Right lung (tissue), 5 donors: ENCODE results near the gene ATP5F1E. TPM values are rescaled to one million over a fixed set of nuclear protein-coding genes. Genes with fewer than 3 reads are reported as not detected.
A peak's percentile ranks its signal among the peaks of the same experiment; 100 is the strongest.

Experiments used
- DNase-seq, 2 donors: peaks; one replicate each; pipeline ENCODE4 v3.0.0-alpha.2; 2013
- polyA plus RNA-seq, 5 donors: library from polyadenylated mRNA; unstranded; fragments of 120-200 nt; gene quantifications; one replicate each; pipeline versions ENCODE4 v1.2.1 to v1.2.3, GENCODE V29; 2013; ENCODE audit warnings: inconsistent platforms in 1 of 5, low replicate concordance in 1 of 5; ENCODE audit not compliant: insufficient read length in 5 of 5, insufficient read depth in 1 of 5

The ATP5F1E gene
- polyA plus RNA-seq, 5 donors: 156 to 213 (median 203) TPM

- DNase-seq: no peak
Observed at GRCh38 chr20:59007665-59008511, 24.2 kb downstream of the ATP5F1E start.

DNA sequence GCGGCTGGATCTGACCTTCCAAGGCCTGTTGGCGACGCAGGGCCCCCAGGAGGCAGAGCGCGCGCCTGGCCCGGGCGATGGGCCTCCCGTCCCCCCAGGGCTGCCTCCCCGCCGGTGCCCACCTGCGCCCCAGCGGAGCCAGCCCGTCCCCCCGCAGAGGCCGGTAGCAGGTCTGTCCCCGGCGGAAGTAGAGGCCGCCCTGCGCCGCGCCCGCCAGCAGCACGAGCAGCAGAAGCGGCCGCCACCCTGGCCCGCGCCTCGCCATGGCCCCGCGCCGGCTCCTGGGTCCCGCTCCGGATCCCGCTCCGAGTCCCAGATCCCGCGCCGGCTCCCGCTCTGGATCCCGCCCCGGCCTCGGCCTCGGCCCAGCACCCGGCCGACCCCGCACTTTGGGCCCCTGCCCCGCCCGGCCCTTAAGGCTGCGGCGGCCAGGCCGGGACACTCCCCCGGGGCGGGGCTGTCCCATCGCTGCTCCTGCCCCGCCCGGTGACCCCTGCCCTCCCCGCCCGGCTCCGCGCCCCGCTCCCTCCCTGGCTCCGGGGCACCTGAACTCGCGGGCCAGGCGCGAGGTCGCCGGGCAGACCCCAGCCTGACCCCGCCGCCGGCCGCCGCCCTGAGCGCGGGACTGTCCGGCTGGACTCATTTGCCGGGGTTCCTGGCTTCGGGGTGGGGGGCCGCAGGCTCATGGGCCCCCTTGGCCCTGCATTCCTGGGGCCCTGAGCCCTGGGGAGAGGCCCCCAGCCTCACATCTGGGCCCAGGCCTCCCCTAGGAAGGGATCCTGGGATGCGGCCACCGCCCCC lies 25.1 kb downstream of the ATP5F1E start, which contains the start of gene CTSZ:
TSS of gene CTSZ (minus strand) at position 391 of the 801 bp plus-strand sequence. CDS start at position 265, 126 bp downstream.
- DNase-seq: peak; percentile 47 to 49

DNA sequence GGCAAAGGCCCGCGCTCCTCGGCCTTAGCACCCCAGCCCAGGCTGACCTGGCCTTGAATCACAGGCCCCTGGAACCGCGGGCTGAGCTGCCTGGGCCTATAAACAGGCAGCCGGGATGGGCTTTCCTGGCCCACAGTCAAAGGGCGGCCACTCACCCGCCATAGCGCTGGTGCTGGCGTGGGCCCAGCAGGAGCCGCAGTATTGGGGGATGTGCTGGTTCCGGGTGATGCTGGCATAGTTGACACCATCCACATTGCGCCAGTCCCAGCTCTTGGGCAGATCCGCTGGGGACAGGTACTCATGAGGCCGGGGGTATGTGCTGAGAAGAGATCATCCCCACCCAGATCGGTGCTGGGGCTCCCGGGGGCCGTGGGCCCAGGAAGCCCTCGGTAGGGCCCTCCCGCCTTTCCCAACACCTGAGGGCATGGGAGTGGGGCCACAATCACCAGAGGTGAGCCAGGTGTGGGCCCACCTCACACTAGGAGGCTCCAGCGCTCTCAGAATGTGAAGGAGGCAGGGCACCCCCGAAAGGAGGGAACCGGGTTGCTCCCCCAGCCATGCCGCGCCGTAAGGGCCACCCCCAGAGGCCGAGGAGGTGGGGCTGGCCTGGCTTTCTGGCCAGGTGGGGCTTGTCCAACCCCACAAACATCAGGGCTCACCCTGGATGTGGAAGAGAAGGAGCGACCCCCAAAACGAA lies 25.8 kb downstream of the ATP5F1E start:
- no peak for DNase-seq

- no peak for DNase-seq
Observed at GRCh38 chr20:59005523-59006166, 26.5 kb downstream of the ATP5F1E start.

GRCh38 chr20:59004763-59005522 lies 27.2 kb downstream of the ATP5F1E start:
- peak in 1 of 2 donors; percentile 36 for DNase-seq

- DNase-seq: no peak
Observed at GRCh38 chr20:59004493-59004762, 27.7 kb downstream of the ATP5F1E start.

DNA sequence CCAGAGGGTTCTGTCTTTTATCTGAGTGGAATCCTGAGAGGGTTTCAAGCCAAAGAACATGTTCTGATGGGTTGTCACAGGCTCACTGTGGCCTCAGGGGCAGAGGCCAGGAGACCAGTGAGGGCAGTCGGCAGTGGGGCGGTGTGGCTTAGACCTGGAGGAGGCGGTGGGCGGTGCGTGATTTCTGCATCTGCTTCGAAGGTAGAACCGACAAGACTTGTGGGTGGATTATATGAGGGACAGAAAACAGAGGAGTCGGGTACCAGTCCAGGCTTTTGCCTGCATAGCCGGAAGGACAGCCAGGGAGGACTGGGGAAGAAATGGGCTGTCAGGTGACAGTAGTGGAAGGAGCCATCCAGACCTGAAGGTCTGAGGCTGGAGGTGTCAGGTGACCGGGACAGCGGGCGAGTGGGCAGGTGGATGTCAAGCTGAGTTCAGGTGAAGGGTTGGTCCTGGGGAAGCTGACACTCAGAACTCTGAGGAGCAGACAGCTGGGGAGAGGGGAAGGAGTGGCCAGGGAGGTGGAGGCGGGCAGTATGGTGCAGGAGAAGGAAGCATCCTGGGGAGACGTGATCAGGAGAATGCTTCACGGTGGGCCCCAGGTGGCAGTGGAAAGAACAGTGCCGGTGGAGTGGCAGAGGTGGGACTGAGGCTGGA lies 28.2 kb downstream of the ATP5F1E start:
- no peak for DNase-seq

DNA sequence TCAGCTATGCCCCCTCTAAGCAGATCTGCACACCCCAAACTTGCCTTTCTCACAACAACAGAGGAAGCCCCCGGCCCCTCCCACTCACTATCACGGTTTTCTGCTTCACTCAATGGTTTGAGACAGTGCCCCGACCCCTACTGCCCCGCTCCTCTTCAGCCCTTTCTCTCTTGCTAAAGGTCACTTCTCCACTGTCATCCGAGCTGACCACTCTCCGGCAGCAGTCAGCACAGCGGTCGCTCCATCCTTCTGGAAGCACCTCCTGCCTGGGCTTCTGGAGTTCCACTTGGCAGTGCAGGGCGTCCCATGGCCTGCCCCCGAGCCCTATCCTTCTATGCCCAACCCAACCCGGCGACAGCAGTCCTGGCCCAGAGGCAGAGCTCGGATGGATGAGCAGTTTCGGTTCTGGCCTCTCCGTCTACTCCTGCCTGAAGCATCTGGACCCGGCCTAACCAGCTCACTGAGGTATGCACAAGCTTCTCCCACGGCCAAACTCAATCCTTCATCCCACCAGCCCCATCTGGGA lies 29.2 kb downstream of the ATP5F1E start:
- DNase-seq: no peak

DNA sequence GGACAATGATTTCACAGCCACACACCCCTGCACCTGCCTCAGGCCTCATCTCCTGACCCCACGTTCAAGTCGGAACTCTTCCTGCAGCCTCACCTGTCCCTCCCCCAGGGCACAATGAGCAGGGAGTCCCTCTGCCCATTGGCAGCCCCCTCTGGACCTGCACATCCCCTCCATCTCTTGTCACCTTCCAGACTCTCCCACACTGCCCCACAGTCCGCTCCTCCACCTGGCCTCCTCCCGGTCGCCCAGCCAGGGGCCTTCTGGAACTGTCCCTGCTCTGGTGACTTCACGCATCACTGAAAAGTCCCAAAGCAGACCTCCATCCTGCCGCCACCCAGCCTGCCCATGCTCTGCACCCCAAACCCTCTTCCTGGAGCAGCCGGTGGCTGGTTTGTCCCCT lies 29.7 kb downstream of the ATP5F1E start:
- DNase-seq: no peak

GRCh38 chr20:59001449-59002171 lies 30.5 kb downstream of the ATP5F1E start:
- no peak for DNase-seq

- DNase-seq: no peak
Observed at GRCh38 chr20:59001068-59001448, 31.1 kb downstream of the ATP5F1E start.

- no peak for DNase-seq
Observed at GRCh38 chr20:59000326-59000725, 31.8 kb downstream of the ATP5F1E start.

GRCh38 chr20:58998656-58999055 lies 33.5 kb downstream of the ATP5F1E start:
- no peak for DNase-seq

GRCh38 chr20:58997141-58997770 lies 34.9 kb downstream of the ATP5F1E start:
- DNase-seq: no peak

DNA sequence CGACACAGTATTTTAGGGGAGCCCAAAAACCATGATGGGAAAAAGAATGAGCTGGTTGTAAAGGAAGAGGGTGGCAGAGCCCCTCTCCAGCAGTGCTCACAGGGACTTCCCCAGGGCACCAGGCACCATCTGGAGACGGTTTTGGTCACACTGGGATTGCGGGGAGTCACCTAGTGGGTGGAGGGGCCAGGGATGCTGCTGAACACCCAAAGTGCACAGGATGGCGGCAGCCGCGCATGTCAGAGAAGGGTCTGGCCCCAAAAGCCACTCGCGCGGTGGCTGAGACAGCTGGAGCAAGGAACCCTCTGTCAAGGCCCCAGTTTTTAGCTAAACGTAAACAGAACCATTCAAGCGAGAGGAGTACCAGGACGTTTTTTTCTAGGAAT lies 35.9 kb downstream of the ATP5F1E start:
- DNase-seq: no peak

- peak in 1 of 2 donors; percentile 38 for DNase-seq
Observed at GRCh38 chr20:58995461-58996225, 36.5 kb downstream of the ATP5F1E start.

GRCh38 chr20:58994390-58995159 lies 37.6 kb downstream of the ATP5F1E start:
- no peak for DNase-seq
